ENCODE measurements around the gene RAB37. TPM values are rescaled to one million over a fixed set of nuclear protein-coding genes. Genes with fewer than 3 reads are reported as not detected.

The RAB37 gene
- total RNA-seq, 2 donors from 2014 or later, result 0.66 to 0.78 TPM

GRCh38 chr17:74779948-74780400 lies 42.9 kb downstream of the RAB37 start:
- H3K9me3 ChIP-seq, result no peaks in the 10 kb centered on the region
- intact Hi-C loops (cut with DNase I), result loop anchor here (5.0 kb wide), 2 partner anchors 38 to 48 kb away; no protein-coding TSS in a partner anchor
- DNase-seq (peak in 1 of 4 donors; percentile 67), ATAC-seq (no peak)
- no peak overlapping the region for H3K4me3 ChIP-seq
- peak overlapping the region in 1 of 4 donors; percentile 32 for H3K27ac ChIP-seq
- H3K36me3 ChIP-seq (replicated peaks in 1 of 2; ENCODE audit: insufficient read depth in 1 of 2, low read depth in 2 of 2), result no peaks in the 10 kb centered on the region
- no peaks in the 10 kb centered on the region for H3K27me3 ChIP-seq
- TF ChIP-seq POLR2A (IDR thresholded peaks at IDR 0.05), result no peak
- no peak for TF ChIP-seq CTCF (IDR thresholded peaks at IDR 0.05)
- WGBS, 2 donors, result 64 to 82% methylated on average over 11 of the region's 11 CpGs
- H3K4me1 ChIP-seq, result peaks cover 25% of the 10 kb centered on the region

GRCh38 chr17:74780443-74781238 lies 43.6 kb downstream of the RAB37 start:
- Histone ChIP-seq H3K36me3 (replicated peaks in 1 of 2; ENCODE audit: insufficient read depth in 1 of 2, low read depth in 2 of 2) (no peaks in the 10 kb centered on the region), H3K27ac (peak overlapping the region in 1 of 4 donors; percentile 32), H3K27me3 (no peaks in the 10 kb centered on the region), H3K4me3 (no peak overlapping the region), H3K4me1 (peaks cover 18% of the 10 kb centered on the region), H3K9me3 (no peaks in the 10 kb centered on the region)
- 61 to 64% methylated on average over 7 of the region's 7 CpGs for WGBS, 2 donors
- ATAC-seq (no peak), DNase-seq (no peak)
- TF ChIP-seq POLR2A (IDR thresholded peaks at IDR 0.05), result no peak
- peak in 3 of 7 experiments; percentile 9 to 19 (median 15) for TF ChIP-seq CTCF (IDR thresholded peaks at IDR 0.05)
- intact Hi-C loops (cut with DNase I), result loop anchor here (5.0 kb wide), 1 partner anchor 48 kb away; no protein-coding TSS in a partner anchor

- H3K36me3 ChIP-seq (replicated peaks in 1 of 2; ENCODE audit: insufficient read depth in 1 of 2, low read depth in 2 of 2), result no peaks in the 10 kb centered on the region
- intact Hi-C loops (cut with DNase I), result loop anchor here (5.0 kb wide), 1 partner anchor 50 kb away; no protein-coding TSS in a partner anchor
- H3K4me1 ChIP-seq, result peaks cover 9% of the 10 kb centered on the region
- no peak overlapping the region for H3K4me3 ChIP-seq
- no peaks in the 10 kb centered on the region for H3K27me3 ChIP-seq
- no peak for ATAC-seq
- no peaks in the 10 kb centered on the region for H3K9me3 ChIP-seq
- 78 to 93% methylated on average over 4 to 5 of the region's 5 CpGs for WGBS, 2 donors
- no peak overlapping the region for H3K27ac ChIP-seq
- DNase-seq, result no peak
- TF ChIP-seq POLR2A (IDR thresholded peaks at IDR 0.05), result no peak
- TF ChIP-seq CTCF (IDR thresholded peaks at IDR 0.05), result no peak
These were observed 45.5 kb downstream of the RAB37 start for GRCh38 chr17:74782571-74782970.

GRCh38 chr17:74784125-74784810 lies 47.2 kb downstream of the RAB37 start:
- H3K36me3 ChIP-seq (replicated peaks in 1 of 2; ENCODE audit: insufficient read depth in 1 of 2, low read depth in 2 of 2), result peaks cover 0 to 4% of the 10 kb centered on the region in 2 donors
- 76 to 87% methylated on average over 5 of the region's 5 CpGs for WGBS, 2 donors
- DNase-seq (no peak), ATAC-seq (no peak)
- intact Hi-C loops (cut with DNase I), result loop anchor here (5.0 kb wide), 1 partner anchor 52 kb away; no protein-coding TSS in a partner anchor
- H3K27ac ChIP-seq, result no peak overlapping the region
- H3K9me3 ChIP-seq, result no peaks in the 10 kb centered on the region
- H3K4me3 ChIP-seq, result no peak overlapping the region
- H3K27me3 ChIP-seq, result no peaks in the 10 kb centered on the region
- no peaks in the 10 kb centered on the region for H3K4me1 ChIP-seq
- TF ChIP-seq POLR2A (IDR thresholded peaks at IDR 0.05), result no peak
- TF ChIP-seq CTCF (IDR thresholded peaks at IDR 0.05), result no peak

Measured in body of pancreas (tissue), 4 donors.